Measurements from ENCODE around the gene ADAMTS14. TPM values are rescaled to one million over a fixed set of nuclear protein-coding genes. Genes with fewer than 3 reads are reported as not detected.

Gene ADAMTS14
- total RNA-seq, 1 donor from 2014 or later: 3.4 TPM

DNA sequence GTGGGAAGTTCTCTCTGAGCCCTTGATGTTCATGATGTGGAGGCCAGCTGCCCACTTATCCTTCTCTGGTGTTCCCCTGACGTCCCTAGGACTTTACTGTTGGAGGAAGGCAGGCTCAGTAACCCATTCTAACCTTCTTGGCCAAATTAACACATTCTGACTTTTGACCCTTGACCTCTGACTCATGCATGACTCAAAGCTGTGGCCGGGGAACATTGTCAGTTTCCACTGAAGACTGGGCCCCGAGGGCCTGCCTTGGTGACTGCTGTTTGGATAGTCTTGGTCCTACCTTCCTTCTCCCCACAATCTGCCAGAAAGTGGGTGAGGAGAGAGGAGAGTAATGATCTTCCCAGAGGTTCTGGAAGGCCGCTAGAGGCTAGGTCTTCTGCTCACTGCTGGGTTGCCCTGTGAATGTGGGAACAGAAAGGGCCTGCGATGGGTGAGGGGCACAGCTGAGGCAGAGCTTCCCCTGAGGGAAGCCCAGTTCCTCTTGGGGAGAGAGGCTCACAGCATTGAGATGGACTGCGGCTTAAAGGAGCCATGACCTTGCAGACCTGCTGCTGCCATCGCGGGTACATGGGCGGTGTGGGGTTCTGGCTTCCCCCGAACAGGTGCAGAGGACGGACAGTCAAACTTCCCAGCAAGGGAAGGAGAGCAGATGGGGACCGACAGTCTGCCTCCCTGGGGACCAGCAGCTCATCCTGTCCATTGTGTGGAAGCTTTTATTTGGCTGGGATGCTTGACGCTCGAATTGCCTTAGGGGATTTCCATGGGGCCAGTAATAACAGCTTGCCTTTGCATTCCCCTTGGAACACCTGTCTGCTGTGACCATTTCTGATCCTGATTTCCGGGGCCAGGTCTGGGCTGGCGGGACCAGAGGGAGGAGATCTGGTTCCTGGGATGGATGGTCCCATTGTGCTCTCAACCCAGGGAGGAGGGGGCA, 43.8 kb downstream of the ADAMTS14 start:
- no peak for DNase-seq (ENCODE audit: extremely low read depth, low read depth, low spot score)

DNA sequence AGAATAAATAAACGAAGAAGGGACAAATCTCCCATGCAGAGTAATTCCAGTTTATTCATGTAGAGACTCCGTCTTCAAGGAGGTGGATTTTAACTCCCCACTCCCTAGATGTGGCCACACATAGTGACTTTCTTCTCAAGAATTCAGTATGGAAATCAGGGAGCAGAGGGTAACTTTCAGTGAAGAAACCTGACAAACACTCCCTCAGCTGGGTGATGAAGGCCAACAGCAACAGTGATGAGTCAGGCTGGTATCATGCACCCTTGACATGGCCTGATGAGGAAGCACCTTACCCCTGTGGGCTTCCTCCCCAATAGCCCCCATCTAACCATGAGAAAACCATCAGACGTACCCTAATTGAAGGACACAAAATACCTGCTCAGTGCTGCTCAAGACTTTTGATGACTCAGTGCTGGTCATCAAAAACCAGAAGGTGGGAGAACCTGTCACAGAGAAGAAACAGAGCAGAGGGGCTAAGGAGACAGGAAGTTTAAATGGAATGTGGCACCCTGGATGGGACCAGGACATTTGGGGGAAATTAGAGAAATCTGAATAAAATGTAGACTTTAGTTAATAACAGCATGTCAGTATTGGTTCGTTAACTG, 50.6 kb downstream of the ADAMTS14 start:
- DNase-seq (ENCODE audit: extremely low read depth, low read depth, low spot score): no peak

DNA sequence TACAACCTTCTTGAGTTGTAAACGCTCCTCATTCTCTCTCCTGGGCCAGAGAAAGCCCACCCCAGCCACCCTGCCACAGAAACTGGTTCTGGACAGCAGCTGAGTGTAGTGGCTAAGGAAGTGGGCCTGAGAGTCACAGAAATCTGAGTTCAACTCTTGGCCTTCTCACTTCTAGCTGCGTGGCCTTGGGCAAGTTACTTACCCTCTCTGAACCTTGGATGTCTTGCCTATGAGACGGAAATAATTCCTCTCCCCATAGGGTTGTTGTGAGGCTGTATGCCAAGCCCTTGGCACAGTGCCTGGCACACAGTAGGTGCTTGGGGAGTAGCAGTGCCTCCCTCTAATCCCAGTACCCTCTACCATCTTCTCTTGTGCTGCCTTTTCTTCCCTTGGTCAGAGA, 51.5 kb downstream of the ADAMTS14 start:
- DNase-seq (ENCODE audit: extremely low read depth, low read depth, low spot score): no peak

DNA sequence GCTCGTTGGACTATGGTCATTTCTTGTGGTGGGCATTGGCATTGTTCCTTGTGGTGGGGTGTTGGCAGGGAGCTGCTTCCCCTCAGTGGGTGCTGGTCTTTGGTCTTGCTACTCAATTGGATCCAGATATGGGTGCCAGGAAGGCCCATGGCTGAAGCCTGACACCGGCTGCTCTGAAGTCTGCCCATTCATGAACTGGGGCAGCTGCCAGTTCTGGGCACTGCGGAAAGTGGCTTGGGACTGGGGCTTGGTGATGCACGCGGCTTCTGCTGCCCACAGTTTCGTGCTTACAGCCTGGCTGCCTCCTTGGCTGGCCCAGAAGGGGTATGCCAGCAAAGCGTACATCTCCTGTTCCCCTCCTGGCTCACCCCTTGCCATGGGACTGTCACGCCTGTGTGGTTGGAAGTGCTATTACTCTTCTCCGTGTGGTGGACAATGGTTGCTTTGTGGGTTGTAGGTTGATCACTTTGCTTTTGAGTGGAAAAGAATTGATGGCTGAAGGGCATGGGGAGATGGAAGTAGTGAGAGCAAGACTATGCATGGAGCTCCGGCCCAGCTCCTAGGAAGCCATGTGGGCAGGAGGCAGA, 54.7 kb downstream of the ADAMTS14 start:
- DNase-seq (ENCODE audit: extremely low read depth, low read depth, low spot score): no peak

GRCh38 chr10:70728328-70728727, 56.0 kb downstream of the ADAMTS14 start:
- no peak for DNase-seq (ENCODE audit: extremely low read depth, low read depth, low spot score)

- DNase-seq (ENCODE audit: extremely low read depth, low read depth, low spot score): no peak
These were observed 57.6 kb downstream of the ADAMTS14 start for GRCh38 chr10:70729763-70730357.

DNA sequence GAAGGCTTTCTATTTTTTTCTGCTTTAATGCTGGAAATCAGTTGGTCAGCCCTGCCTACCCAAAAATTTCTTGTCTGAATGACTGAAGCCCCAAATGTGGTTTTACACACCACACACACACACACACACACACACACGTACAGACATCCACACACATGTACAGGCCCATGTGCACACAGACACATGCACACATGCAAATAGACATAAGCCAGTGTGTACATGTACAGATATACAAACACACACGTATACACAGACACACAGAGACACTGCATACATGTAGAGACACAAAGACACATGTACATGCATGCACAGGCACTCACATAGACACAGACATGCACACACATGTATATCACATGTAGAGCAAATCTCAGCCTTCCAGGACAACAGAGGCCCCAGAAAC, 58.6 kb downstream of the ADAMTS14 start:
- DNase-seq (ENCODE audit: extremely low read depth, low read depth, low spot score): no peak

DNA sequence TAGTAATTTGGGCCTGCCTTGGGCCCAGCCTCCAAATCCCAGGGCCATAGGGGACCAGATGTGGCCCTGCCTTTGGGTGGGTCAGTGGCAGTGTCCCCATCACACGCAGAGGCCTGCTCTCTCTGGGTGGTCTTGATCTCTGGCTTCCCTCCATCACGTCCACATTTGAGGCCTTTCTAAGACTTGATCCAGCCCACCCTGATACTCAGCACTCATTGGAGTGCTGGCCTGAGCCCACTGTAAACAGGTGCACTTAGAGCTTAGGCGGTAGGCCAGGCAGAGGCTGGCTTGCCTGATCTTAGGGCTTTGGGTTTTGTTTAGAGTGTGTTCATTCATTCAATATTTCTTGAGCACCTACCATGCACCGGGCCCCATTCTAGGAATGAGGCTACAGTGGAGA, 60.3 kb downstream of the ADAMTS14 start:
- DNase-seq (ENCODE audit: extremely low read depth, low read depth, low spot score): no peak

- no peak for DNase-seq (ENCODE audit: extremely low read depth, low read depth, low spot score)
These were observed 60.7 kb downstream of the ADAMTS14 start for GRCh38 chr10:70733051-70733450.

DNA sequence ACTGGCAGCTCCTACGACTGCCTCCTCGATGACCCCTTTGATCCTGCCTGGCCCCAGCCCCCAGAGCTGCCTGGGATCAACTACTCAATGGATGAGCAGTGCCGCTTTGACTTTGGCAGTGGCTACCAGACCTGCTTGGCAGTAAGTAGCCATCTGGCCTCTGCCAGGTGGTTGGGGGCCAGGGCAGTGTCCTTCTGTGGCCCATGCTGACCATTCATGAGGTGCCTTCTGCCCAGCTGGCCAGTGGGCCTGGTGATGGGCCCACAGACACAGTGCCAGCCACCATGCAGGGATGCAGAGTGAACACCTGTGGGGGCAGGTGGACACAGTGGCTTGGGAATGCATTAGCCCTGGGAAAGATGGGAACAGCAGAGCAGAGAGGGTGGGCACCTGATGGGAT, 62.9 kb downstream of the ADAMTS14 start:
- DNase-seq (ENCODE audit: extremely low read depth, low read depth, low spot score): no peak

GRCh38 chr10:70736525-70736924, 64.2 kb downstream of the ADAMTS14 start:
- no peak for DNase-seq (ENCODE audit: extremely low read depth, low read depth, low spot score)

GRCh38 chr10:70737250-70737649, 64.9 kb downstream of the ADAMTS14 start:
- no peak for DNase-seq (ENCODE audit: extremely low read depth, low read depth, low spot score)

- no peak for DNase-seq (ENCODE audit: extremely low read depth, low read depth, low spot score)
These were observed 65.9 kb downstream of the ADAMTS14 start for GRCh38 chr10:70738006-70738760.

DNA sequence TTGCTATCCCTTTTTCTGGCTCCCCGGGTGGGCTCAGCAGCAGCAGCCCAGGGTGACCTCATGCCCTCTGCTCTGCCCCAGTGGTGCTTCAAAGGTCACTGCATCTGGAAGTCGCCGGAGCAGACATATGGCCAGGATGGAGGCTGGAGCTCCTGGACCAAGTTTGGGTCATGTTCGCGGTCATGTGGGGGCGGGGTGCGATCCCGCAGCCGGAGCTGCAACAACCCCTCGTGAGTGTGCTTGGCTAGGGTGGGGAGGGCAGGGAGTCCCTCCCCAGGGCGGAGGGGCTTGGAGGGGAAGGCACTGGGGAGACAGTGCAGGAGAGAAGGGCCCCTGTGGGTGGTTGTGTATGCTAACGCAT, 66.4 kb downstream of the ADAMTS14 start:
- no peak for DNase-seq (ENCODE audit: extremely low read depth, low read depth, low spot score)

GRCh38 chr10:70740406-70741288, 68.3 kb downstream of the ADAMTS14 start:
- no peak for DNase-seq (ENCODE audit: extremely low read depth, low read depth, low spot score)

DNA sequence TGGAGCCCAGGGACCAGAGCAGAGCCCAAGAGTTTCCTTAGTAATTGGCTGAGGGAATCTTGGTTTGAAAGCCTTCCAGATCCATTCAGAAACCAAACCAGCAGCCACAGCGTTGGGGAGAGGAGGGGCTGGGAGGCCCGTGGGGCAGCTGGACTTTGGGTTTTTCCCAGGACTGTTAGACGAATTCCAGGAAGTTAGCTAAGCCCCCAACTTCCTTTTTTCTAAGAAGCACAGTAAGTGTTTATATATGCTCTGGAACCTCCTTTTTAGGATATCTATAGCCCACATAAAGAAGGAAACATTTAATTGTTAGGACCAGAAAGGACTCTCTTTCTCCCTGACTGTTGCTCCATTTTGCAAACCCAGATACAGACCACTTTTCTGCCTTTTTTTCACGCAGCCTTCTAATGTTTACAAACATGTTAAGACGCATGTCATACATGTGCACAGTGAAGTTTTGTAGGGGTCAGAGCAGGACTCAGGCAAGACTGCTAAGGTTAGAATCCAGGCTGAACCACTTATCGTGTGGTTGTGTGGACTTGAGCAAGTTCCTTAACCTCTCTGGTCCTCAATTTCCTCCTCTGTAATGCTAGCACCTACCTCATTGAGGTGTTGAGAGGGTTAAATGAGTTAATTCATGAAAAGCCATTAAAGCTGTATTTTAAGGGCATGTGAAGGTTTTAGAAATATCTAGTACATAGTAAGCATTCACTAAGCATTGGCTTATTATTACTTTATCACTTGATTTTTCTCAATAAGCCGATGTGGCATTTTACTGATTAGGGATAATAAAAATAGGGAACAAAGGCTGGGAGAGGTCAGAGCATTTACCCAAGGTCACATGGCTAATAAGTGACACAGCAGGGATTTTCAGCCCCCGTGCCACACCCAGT, 70.5 kb downstream of the ADAMTS14 start:
- DNase-seq (ENCODE audit: extremely low read depth, low read depth, low spot score): no peak

GRCh38 chr10:70743430-70743788, 71.1 kb downstream of the ADAMTS14 start:
- DNase-seq (ENCODE audit: extremely low read depth, low read depth, low spot score): no peak

- DNase-seq (ENCODE audit: extremely low read depth, low read depth, low spot score): no peak
These were observed 71.6 kb downstream of the ADAMTS14 start for GRCh38 chr10:70743879-70744278.

DNA sequence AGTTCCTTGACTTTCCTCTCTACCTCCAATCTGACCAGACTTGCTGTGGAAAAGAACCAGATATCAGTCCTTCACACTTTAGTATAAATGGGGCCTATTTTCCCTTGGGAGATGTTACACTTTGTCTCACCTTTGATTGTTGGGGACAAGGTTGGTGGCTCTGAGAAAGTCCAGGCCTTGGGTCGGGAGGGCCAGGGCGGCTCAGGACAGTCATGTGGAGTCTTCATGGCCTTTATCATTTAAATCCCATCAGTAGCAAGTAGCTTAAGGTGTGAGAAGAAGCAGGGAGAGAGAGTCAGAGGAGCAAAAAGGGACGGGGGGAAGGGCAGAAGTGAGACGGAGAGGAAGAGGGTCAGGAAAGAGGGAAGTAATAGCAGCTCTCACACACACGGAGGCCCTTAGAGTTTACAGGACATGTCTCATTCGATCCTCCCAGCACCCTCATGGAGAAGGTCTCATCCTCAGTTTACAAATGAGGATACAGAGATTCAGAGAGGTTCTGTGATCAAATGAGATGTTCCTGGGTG, 72.4 kb downstream of the ADAMTS14 start:
- DNase-seq (ENCODE audit: extremely low read depth, low read depth, low spot score): no peak

Data from glomerular endothelial cell (primary cell).